Right forelimb (tissue), 1 donor: ENCODE data around the gene MAPRE3.

Experiments
- DNase-seq: peaks from one replicate; pipeline ENCODE4 v3.0.0-alpha.2; 2018

MAPRE3 gene

DNA sequence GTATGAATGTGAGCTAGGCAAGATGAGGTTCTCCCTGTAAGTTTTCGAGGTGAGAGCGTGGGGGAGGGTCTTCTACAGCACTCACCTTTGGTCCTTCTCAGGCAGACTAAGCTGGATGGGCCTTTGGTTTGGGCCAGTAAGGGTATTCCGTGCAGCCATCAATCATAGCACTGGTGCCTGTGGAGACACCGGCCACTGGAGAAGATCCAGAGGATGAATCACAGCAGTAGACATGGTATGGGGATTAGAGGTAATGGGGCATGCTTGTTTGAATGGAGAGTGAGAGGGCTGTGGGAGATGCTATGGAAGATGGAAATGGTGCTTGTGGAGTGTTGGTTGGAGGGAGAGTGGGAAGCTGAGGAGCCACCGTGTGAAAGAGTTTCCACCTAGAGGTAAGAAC is 16.1 kb downstream of the MAPRE3 start:
- DNase-seq, result no peak

DNA sequence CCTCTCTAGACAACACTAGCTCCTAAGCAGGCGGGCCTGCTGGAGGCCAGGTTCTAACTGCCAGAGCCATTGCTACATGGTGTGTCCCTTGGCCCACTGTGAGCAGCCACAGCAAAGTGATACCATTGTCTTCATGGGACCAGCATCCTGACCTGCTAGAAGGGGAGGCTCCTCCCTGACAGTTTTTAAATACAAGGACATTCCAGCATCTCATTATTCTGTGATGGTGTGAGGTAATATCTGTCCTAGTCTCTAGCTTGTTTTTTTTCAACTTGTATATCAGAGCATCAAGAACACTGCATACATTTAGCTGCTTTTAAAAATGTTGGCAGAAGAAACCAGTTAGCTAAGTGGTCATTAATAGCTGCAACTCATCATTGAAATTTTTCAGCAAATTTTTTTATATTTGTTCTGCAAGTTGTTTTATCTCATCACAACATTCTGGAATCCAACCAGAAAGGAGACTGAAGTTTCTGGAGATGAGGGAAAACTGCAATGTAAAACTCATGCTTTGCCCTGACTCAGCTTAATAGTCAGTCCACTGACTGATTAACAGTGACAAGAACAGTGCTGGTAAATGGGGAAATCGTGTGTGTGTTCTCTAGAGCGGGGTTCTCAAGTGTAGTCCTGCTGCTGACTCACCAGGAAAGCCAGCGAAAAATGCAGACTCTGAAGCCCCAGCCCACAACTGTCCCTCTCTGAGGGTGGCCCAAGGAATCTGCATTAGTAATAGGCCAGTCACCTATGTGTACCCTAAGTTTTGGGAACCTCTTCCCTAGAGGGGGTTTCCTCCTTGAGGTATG is 17.8 kb downstream of the MAPRE3 start:
- DNase-seq, result no peak

DNA sequence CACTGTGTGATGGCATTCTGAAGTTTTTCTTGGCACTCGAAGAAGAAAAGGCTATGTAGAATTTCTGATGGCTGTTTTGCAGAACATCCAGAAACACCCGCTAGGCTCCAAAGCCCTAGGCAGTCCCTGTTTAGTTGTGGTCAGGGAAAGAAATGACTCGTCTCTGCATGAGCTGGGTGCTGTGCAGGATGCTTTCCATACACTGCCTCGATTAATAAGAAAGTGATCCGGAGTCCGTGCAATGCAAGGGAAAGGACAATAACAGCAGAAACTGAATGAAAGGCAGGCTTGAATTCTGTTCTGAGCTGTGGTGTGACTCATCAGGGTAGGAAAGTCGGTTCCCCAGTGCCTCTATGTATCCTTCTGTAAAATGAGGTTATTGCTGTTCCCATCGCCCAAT is 18.7 kb downstream of the MAPRE3 start:
- DNase-seq, result no peak

DNA sequence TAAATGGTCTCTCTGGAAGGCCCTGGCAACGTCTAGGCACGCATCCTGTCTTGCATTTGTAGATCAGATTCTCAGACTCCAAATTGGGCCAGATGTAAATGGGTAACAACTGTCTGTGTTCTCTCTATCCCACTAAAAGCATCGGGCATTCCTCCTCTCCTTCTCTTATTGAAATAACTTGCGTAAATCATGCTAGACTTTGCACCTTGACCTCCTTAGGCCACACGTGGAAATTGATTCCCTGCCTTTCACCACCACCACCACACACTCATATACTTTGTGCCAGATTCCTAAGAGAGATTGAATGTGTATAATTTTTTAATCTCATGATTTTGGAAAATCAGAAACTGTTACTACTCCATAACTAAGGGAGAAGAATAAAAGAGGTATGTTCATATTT is 21.3 kb downstream of the MAPRE3 start:
- no peak for DNase-seq

DNA sequence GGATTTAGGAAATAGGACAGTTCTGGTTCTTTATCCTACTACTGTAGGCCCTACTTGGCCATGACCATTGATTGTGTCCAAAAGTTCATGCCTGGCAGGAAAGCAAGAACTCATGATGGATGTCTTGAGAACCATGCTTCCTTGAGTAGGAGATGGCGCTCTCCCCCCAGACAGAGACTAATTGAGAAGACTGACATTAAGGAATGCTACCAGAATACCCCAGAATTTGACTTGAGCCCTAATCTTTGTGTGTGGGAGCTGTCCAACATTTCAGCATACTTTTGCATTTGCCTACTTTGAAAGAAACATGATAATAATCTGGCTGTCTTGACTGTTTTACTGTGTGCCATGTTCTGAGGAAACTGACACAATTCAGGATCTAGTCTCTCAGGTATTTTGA is 23.3 kb downstream of the MAPRE3 start:
- DNase-seq, result no peak

DNA sequence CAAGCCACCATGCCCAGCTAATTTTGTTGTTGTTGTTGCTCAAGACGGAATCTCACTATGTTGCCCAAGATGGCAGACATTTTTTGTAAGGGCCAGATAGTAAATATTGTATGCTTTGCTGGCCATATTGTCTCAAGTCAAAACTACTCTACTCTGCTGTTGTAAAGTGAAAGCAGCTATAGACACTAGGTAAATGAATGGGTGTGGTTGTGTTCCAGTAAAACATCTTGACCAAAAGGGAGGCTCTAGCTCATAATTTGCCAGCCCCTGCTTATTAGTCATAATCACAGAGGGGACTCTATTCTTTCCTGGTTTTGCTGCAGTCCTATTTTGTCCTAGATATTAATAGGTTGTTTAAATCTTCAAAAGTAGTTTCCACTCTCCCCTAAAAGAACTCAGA is 24.5 kb downstream of the MAPRE3 start:
- DNase-seq, result no peak

DNA sequence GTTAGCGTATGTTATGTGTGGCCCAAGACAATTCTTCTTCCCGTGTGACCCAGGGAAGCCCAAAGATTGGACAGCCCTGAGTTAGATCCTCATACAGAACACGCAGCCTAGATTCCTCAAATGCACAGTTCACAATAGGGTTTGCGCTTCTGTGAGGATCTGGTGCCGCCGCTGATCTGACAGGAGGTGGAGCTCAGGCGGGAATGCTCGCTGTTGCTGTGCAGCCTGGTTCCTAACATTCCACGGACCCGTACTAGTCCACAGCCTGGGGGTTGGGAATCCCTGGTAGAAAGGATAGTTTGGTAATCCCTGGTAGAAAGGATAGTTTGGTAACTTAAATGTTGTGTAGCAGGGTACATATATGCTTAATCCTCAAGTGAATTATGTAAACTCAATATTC is 27.0 kb downstream of the MAPRE3 start:
- DNase-seq, result no peak

DNA sequence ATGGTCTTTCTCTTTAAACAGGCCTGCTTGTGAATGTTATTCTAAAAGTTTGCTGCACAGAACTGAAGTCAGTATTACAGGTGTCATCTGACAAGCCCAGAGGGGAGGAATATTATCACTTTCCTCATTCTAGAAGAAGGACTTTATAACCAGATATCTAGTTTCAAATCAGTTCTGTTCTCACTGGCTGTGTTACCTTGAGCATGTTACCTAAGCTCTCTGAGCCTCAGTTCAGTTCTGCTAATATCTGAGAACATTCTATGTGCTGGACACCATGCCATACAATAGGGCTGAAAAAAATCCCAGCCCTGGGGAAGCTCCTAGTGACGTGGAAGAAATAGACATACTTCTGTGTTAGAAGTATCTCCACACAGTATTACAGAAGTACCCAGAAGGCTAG is 27.9 kb downstream of the MAPRE3 start:
- DNase-seq, result no peak

DNA sequence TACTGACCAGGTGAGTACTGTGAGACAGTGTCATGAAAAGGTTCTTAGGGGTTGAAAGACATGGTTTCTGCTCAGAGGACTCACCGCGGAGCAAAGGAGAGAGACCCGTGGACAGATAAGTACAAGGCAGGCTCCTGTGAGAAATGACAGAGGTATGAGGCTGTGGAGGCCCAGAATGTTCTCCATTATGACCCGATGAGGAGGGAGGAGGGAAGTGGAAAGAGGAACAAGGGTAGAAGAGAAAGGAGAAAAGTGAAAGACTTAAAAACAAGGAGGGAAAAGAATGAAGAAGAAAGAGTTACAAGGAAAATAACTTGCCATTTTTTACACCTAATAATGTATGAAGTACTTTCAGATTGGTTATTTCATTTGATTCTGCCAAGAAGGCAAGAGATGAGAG is 29.8 kb downstream of the MAPRE3 start:
- DNase-seq, result no peak

DNA sequence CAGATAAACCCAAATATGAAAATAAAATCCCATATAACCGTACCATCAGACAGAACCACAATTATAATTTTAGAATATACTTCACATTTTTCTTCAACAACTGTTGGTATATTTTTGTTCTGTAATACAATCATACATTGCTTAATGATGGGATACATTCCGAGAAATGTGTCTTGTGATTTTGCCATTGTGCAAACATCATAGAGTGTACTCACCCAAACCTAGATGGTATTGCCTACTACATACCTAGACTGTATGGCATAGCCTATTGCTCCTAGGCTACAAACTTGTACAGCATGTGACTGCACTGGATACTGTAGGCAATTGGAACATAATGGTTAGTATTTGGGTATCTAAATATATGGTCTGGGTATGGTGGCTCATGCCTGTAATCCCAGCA is 30.6 kb downstream of the MAPRE3 start:
- no peak for DNase-seq

DNA sequence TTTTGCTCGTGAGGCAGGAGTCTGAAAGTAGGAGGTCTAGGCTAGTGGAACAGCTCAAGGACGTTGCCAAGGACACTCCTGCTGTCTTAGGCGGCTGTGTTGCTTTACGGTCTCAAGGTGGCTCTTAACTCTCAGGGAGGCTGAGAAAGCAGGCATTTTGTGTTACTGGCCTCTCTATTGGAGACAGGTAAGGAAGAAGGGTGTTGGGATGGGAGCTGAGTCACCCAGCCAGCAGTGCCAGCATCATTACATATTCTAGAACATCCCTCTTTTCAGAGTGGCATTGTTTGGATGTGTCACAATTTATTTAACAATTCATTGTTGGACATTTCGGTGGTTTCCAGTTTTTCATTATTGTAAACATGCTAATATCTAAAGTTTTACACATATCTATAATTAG is 31.5 kb downstream of the MAPRE3 start:
- DNase-seq, result no peak

DNA sequence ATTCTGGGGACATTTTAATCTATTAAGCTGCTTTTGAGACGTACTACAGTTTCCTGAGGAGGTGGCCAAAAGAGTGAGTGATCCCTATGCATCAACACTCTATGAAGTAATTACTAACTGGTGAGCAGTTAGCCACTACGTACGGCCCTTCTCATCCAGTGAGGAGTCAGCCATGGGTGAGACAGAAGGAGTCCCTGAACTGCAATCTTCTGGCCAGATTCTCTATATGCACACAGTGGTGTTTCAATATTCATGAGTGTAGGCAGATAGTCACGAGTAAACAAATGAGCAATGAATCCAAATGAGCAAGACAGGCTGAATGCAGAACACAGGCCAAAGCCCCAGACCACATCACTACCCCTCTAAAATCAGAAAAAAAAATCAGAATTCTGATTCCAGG is 32.6 kb downstream of the MAPRE3 start:
- no peak for DNase-seq

DNA sequence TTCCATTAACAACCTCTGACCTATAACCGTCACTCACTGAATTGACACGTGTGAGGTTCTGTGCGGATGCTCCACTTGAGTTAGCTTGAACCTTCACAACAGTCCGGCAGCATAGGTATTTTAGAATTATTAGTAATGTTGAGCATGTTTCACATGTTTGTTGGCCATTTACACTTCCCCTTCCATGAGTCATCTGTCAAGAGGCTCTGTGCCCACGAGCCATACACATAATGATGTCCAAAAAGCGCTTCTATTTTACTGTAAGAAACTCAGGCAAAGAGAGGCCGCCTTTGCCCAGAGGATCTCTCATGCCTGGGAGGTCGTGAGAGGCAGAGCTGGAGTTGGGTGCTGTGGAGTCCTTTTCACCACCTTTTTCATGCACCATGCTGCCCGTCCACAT is 33.4 kb downstream of the MAPRE3 start:
- DNase-seq, result no peak

DNA sequence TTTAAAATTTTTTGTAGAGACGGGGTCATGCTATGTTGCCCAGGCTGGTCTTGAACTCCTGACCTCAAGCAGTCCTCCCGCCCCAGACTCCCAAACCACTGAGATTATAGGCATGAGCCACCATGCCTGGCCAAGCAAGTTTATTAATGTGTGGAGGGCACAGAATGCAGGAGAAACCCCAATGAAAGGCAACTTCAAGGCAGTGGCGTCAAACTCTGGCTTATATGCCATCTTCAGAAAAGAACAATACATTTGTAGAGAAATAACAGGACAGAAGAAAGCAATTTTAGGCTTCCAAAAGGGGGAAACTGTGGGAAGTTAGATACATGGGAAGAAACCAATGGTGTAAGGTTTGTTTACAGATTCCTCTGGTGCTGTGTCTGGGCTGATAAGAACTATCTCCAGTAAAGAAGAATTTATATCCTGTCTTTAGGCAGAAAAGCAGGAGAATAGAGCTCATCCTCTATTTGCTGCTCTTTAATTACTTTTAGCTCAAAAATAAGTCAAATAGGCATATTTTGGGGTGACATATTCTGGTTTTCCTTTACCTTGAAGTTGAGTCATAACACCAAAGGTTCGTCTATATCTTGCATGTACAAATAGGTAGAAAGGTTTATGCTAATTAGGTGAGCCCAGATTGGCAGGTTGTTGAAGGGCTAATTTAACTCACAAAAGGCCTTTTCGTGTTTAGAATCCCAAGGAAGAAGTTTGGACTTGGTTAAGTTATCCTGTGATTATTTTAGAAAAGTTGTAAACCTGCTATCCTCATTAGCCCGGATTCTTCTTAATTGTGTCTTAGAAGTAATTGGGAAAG is 36.4 kb downstream of the MAPRE3 start:
- no peak for DNase-seq

DNA sequence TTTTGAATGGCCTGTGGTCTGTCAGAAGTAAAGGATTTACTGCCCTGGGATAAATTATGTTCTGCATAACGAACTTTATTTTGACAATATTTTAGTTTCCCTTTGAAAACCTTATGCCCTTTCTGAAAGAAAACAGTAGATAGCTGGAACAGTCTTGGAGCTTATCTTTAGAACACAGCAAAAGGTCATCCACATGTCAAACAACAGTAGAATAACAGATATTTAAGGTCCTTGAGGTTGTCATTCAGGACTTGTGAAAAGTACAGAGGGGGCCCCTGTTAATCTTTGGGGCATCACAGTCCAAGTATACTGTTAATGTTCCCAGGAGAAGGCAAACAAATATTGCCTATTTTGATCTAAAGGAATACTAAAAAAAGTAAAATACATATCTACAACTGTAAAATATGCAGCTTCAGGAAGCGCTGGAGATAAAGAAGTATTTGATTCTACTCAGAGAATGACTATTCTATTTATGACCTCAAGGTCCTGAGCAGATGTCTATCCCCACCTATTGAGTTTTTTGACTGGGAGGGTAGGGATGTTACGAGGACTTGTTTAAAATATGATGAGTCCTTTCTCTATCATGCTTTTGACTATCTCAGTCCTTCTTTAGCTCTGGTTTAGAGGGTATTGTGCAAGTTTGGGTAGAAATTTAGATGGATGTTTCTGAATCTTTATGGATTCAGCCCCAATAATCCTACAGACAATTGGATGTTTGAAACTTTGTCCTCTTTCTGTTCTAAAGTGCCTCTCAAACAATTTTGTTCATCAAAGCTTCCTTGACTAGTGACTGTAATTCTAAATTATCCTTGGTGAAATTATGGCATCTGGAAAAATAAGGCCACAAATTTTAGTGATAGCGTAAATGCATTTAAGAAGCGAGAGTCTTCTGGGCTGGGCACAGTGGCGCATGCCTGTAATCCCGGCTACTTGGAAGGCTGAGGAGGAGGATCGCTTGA is 37.3 kb downstream of the MAPRE3 start:
- DNase-seq, result no peak

DNA sequence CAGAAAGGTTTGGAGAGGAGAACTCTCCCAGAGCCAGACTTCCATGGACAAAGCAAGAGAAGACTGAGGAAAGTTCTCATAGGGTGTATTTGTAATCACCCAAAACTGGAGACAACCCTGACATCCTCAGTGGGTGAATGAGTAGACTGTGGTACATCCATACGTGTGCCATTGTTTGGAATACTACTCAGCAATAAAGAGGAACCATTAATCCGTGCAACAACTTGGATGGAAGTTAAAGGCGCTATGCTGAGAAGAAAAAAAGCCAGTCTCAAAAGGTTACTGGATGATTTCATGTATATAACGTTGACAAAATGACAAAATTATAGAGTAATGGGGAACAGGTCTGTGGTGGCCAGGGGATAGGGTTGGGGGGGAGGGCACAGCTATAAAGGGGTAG is 38.2 kb downstream of the MAPRE3 start:
- DNase-seq, result no peak

DNA sequence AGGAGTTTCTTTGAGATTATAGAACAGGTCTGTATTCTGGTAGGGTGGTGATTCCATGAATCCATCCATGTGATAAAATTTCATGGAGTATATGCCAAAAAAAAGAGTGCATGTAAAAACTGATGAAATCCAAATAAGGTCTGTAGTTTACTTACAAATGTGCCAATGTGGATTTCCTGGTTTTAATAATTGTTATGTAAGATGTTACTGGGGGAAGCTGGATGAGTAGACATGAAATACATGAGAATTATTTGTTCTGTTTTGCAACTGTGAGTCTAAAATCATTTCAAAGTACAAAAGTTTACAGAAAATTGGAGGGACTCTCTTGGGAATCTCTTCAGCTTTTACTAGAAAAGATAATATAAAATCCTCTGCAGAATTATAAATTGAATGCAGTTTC is 38.6 kb downstream of the MAPRE3 start:
- no peak for DNase-seq

DNA sequence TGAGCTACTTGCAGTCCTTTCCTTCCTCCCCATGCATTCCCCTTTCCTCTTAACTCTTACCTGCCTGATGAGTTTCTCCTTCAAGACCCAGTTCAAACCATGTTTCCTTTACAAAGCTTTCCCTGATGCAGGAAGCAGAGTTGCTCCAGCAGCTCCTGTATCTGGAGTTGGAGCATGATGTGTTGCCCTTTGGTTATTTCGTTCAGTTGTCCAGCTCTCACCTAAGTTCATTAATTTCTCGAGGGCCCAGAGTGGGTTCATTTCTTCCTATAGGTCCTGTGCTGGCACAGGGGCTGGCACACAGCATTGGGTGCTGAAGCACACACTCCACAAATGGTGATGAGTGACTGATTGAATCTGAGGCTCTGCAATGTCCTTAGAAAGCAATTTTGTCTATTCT is 39.3 kb downstream of the MAPRE3 start:
- DNase-seq, result no peak

DNA sequence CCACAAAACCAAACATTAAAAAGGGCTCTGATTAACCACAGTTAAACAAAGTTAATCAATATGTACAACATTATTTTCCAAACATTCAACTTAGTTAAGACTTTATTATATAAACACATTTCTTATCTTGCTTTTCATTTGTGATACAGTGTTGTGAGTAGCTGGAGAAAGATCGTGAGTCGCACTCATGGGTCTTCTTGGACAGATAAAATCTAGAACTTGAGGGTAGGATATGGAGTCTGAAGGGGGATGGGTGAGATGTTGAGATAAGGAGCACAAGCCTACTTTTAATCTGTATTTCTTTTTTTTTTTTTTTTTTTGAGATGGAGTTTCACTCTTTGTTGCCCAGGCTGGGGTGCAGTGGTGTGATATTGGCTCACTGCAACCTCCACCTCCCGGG is 39.7 kb downstream of the MAPRE3 start:
- DNase-seq, result no peak

DNA sequence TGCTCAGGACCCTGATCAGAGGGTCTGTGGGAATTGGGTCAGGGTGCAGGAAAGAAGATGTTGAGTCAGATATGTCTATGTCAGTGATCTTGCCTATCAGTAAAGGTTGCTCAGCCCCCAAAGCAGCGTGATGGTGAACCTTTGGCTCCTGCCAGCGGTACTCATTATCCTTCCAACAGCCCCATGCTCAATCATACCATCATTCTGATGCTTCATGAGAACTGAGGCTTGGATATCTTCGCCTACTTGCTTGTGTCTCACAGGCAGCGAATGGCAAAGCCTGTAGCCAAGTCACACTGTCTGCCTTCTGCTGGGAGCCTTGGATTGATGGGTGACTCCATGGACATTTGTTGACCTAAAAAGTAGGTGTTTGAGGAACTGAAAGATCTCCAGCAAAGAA is 43.3 kb downstream of the MAPRE3 start:
- no peak for DNase-seq

DNA sequence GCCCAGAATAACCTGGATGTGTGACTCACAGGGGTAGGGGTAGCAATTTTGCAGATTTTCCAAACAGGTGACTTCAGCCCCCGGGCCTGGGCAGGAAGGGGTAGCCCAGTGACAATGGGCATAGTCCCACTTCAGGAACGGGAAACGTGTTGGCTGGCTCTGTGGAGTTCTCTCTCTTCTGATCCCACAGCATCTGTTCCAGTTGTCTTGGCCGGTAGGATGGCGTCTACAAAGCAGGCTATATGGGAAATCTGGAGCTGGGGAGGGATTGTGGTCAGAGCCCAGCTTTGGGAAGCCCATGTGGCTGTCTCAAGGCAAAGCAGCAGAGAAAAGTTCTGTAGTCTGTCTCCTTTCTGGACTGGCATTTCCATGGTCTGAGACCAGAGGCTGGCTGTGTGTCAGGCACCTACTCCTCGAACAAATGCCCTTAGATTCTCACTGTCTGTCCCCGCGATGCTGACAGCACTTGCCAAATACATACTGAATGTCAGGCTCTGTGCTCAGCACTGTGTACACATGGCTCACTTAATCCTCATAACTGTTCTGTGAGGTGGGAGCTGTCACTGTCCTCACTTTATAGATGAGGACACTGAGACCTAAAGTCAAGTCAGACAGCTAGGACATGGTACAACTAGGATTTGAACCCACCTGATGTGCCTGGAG is 44.5 kb downstream of the MAPRE3 start:
- no peak for DNase-seq

DNA sequence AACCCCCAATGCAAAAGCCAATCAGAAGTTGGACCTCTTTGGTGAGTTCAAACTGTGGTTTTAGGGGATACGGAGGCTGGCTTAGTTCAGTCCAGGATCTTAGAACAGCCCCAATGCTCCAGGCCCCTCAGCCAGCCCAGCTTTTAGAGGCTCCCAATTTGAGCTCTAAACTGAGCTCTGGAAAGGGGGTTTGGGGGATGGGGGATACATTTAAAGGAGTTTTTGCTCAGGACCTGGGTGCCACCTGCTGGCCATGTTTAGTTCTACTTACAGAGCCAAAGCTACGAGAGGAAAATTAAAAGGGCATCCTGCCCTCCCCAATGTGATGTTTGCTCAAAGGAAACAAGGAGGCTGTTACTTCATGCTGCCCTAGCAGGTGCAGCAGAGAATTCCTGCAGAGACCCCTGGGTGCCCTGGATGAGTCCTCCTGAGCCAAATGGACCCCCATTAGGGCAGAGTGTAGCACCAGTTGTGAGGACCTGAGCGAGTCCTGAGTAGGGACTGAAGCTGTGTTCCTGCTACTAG is 46.4 kb downstream of the MAPRE3 start:
- peak; percentile 70 for DNase-seq

DNA sequence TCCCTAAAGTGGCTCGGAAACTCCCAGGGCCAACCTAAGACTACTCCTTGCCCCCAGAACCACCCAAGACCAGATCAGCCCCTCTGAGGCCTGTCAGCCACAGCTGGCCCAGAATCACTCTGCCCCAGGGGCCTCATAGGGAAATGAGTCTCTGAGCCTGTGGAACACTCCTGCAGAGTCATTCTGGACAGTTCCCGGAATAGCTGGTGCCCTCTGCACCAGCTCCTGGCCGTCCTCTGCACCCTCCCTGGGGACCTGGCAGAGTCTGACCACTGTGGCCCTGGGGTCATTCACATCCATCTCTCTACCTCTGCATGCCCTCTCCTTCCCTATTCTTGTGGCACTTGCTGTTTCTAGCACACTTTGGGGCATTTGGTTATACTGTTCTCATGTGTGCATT is 47.7 kb downstream of the MAPRE3 start:
- DNase-seq, result peak; percentile 30
